T1000 (cell line): ENCODE measurements around the gene CALR3.
"Not testable (repeated sequence)": the region's sequence is repeated elsewhere in the genome, so short reads cannot be mapped to it uniquely, and the experiment has no call there.

Experiments
- DNase-seq: peaks from one replicate; lab custom pipeline; 2025; ENCODE audit warnings: mixed read lengths; lab: John Stamatoyannopoulos, UW

CALR3 gene

GRCh38 chr19:16524991-16525734 lies 29.2 kb upstream of the CALR3 start:
- DNase-seq: no peak

GRCh38 chr19:16522559-16523377 lies 26.8 kb upstream of the CALR3 start:
- no peak for DNase-seq

- DNase-seq: no peak
Measured at GRCh38 chr19:16521715-16522289, 25.8 kb upstream of the CALR3 start.

GRCh38 chr19:16520986-16521624 lies 25.1 kb upstream of the CALR3 start:
- no peak for DNase-seq

GRCh38 chr19:16520074-16520973 lies 24.4 kb upstream of the CALR3 start:
- no peak for DNase-seq

GRCh38 chr19:16519230-16519687 lies 23.3 kb upstream of the CALR3 start:
- no peak for DNase-seq

- DNase-seq: no peak
Measured at GRCh38 chr19:16518483-16519229, 22.7 kb upstream of the CALR3 start.

- DNase-seq: no peak
Measured at GRCh38 chr19:16518061-16518460, 22.1 kb upstream of the CALR3 start.

- no peak for DNase-seq
Measured at GRCh38 chr19:16516923-16517610, 21.1 kb upstream of the CALR3 start.

GRCh38 chr19:16516381-16516780 lies 20.4 kb upstream of the CALR3 start:
- DNase-seq: no peak

GRCh38 chr19:16514383-16515019 lies 18.5 kb upstream of the CALR3 start:
- no peak for DNase-seq

- DNase-seq: not testable (repeated sequence)
Measured at GRCh38 chr19:16512611-16513010, 16.6 kb upstream of the CALR3 start.

GRCh38 chr19:16509141-16510061 lies 13.4 kb upstream of the CALR3 start:
- no peak for DNase-seq

GRCh38 chr19:16508546-16508945 lies 12.6 kb upstream of the CALR3 start:
- no peak for DNase-seq

- no peak for DNase-seq
Measured at GRCh38 chr19:16506961-16507360, 11.0 kb upstream of the CALR3 start.

GRCh38 chr19:16506161-16506560 lies 10.2 kb upstream of the CALR3 start:
- not testable (repeated sequence) for DNase-seq

GRCh38 chr19:16504271-16504670 lies 8.3 kb upstream of the CALR3 start:
- DNase-seq: no peak

- DNase-seq: no peak
Measured at GRCh38 chr19:16497837-16498236, 1.9 kb upstream of the CALR3 start.
